ENCODE data around the gene OR8D1. TPM values are rescaled to one million over a fixed set of nuclear protein-coding genes. Genes with fewer than 3 reads are reported as not detected.

Gene OR8D1
- total RNA-seq (2021) (0.41 and 0.52 TPM in 2 replicates), Bru-seq, nascent RNA (percentile 20 among the genes with signal in this experiment), BruChase-seq, experiment 1, labeled RNA remaining after a 2-hour chase (percentile 32 among the genes with signal in this experiment), BruChase-seq, experiment 2, labeled RNA remaining after a 6-hour chase (percentile 30 among the genes with signal in this experiment)
- long read RNA-seq, result 0 reads

GRCh38 chr11:124313849-124314248 lies at the start of gene OR8D1:
OR8D1 (minus strand) TSS chr11:124313949; CDS start chr11:124310766, 3,183 bp downstream.
- no TSS peak for BruUV-seq (replicated peaks)
- CTCF ChIA-PET, result no interaction called here
- POLR2A ChIA-PET (ENCODE audit: low non-redundant PET), result no interaction called here

GRCh38 chr11:124359566-124359965 lies 45.8 kb upstream of the OR8D1 start:
- no TSS peak for BruUV-seq (replicated peaks)
- intact Hi-C loops (cut with micrococcal nuclease; ENCODE audit: unreplicated experiment), result no loop called here
- H3K27ac ChIP-seq (ENCODE audit: low read depth, low read length, poor library complexity, severe bottlenecking), result peak overlapping the region; percentile 86

More at GRCh38 chr11:124313849-124314248, at the start of gene OR8D1:
- intact Hi-C loops (cut with micrococcal nuclease; ENCODE audit: unreplicated experiment), result no loop called here
- H3K9me3 ChIP-seq (ENCODE audit: low read depth, low read length, poor library complexity, severe bottlenecking), result no peaks in the 10 kb centered on the region
- H3K36me3 ChIP-seq (ENCODE audit: insufficient read depth, low read length, poor library complexity, severe bottlenecking), result no peaks in the 10 kb centered on the region
- H3K4me3 ChIP-seq (ENCODE audit: low read depth, low read length, poor library complexity, severe bottlenecking), result no peak within 1 kb of the TSS
- TF ChIP-seq CTCF (conservative IDR thresholded peaks at IDR 0.05; ENCODE audit: low read depth, low read length), result no peak
- no peak for TF ChIP-seq EZH2 (IDR thresholded peaks at IDR 0.05; ENCODE audit: borderline replicate concordance, low read depth, low read length, poor library complexity, severe bottlenecking)
- no peaks in the 10 kb centered on the region for H3K4me1 ChIP-seq (ENCODE audit: insufficient read depth, low read length, poor library complexity, severe bottlenecking)
- no peaks in the 10 kb centered on the region for H3K27me3 ChIP-seq (replicated peaks; ENCODE audit: insufficient read depth, low read depth, low read length, poor library complexity)
- no peak for DNase-seq (ENCODE audit: low spot score)
- H3K27ac ChIP-seq (ENCODE audit: low read depth, low read length, poor library complexity, severe bottlenecking), result no peak within 1 kb of the TSS

DNA sequence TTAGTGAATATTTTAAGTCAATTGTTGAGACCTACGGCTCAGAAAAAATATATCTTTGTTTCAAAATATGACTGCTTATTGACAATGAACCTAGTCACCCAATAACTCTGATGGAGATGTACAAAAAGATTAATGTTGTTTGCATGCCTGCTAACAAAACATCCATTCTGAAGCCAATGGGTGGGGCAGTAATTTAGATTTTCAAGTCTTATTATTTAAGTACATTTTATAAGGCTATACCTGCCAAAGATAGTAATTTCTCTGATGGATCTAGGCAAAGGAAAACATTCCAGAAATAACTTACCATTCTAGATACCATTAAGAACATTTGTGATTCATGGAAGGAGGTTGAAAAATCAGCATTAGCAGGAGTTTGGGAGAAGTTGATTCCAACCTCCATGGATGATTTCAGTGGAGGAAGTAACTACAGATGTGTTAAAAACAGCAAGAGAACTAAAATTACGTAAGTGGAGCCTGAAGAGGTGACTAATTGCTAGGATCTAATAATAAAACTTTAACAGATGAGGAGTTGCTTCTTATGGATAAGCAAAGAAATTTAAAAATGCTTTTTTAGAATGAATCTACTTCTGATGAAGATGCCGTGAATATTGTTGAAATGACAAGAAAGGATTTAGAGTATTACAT lies 32.7 kb upstream of the OR8D1 start:
- DNase-seq (ENCODE audit: low spot score), result no peak
- TF ChIP-seq EZH2 (IDR thresholded peaks at IDR 0.05; ENCODE audit: borderline replicate concordance, low read depth, low read length, poor library complexity, severe bottlenecking), result no peak
- no peak for TF ChIP-seq CTCF (conservative IDR thresholded peaks at IDR 0.05; ENCODE audit: low read depth, low read length)
- Histone ChIP-seq H3K27me3 (replicated peaks; ENCODE audit: insufficient read depth, low read depth, low read length, poor library complexity) (no peaks in the 10 kb centered on the region), H3K27ac (ENCODE audit: low read depth, low read length, poor library complexity, severe bottlenecking) (no peak overlapping the region), H3K36me3 (ENCODE audit: insufficient read depth, low read length, poor library complexity, severe bottlenecking) (no peaks in the 10 kb centered on the region), H3K4me1 (ENCODE audit: insufficient read depth, low read length, poor library complexity, severe bottlenecking) (no peaks in the 10 kb centered on the region), H3K4me3 (ENCODE audit: low read depth, low read length, poor library complexity, severe bottlenecking) (no peak overlapping the region), H3K9me3 (ENCODE audit: low read depth, low read length, poor library complexity, severe bottlenecking) (peaks cover 7% of the 10 kb centered on the region)
- BruUV-seq (replicated peaks), result no TSS peak
- POLR2A ChIA-PET (ENCODE audit: low non-redundant PET), result no interaction called here
- CTCF ChIA-PET, result no interaction called here
- intact Hi-C loops (cut with micrococcal nuclease; ENCODE audit: unreplicated experiment), result no loop called here

More at GRCh38 chr11:124359566-124359965, 45.8 kb upstream of the OR8D1 start:
- Histone ChIP-seq H3K4me1 (ENCODE audit: insufficient read depth, low read length, poor library complexity, severe bottlenecking) (peaks cover 11% of the 10 kb centered on the region), H3K36me3 (ENCODE audit: insufficient read depth, low read length, poor library complexity, severe bottlenecking) (no peaks in the 10 kb centered on the region), H3K27me3 (replicated peaks; ENCODE audit: insufficient read depth, low read depth, low read length, poor library complexity) (no peaks in the 10 kb centered on the region), H3K9me3 (ENCODE audit: low read depth, low read length, poor library complexity, severe bottlenecking) (no peaks in the 10 kb centered on the region), H3K4me3 (ENCODE audit: low read depth, low read length, poor library complexity, severe bottlenecking) (no peak overlapping the region)
- peak; percentile 54 for DNase-seq (ENCODE audit: low spot score)
- ChIA-PET POLR2A (ENCODE audit: low non-redundant PET) (interaction anchor here (0.6 kb wide), 1 partner anchor 203 kb away, joined by 6 read pairs; no protein-coding TSS in a partner anchor), CTCF (no interaction called here)
- TF ChIP-seq EZH2 (IDR thresholded peaks at IDR 0.05; ENCODE audit: borderline replicate concordance, low read depth, low read length, poor library complexity, severe bottlenecking), result no peak
- TF ChIP-seq CTCF (conservative IDR thresholded peaks at IDR 0.05; ENCODE audit: low read depth, low read length), result no peak
